GM03348 (cell line): ENCODE measurements around the gene KCTD8.
"Not testable (repeated sequence)": the region's sequence is repeated elsewhere in the genome, so short reads cannot be mapped to it uniquely, and the experiment has no call there.

ENCODE experiments used
- DNase-seq: peaks from one replicate; pipeline ENCODE4 v3.0.0; 2012; ENCODE audit warnings: low spot score

Gene KCTD8

GRCh38 chr4:44326741-44327140 is 121.9 kb downstream of the KCTD8 start:
- DNase-seq: no peak

- DNase-seq: no peak
Measured at GRCh38 chr4:44320833-44321232, 127.8 kb downstream of the KCTD8 start.

DNA sequence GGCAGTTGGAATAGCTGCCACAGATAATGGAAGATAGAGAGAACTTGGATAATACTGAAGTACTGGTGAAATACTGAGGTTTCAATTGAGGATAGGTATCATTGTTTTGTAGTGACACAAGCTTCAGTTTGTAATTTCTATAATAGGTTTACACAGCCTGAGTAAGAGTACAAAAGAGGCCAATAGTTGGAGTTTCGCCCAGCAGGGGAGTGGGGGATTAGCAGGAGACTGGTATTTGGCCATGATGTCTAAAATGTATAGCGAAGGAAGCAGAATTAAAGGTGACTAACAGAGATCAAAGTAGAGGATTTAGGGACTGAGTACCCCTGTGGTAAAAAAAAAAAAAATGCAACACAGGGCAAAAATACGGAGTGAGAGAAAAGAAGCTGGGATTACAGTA is 129.5 kb downstream of the KCTD8 start:
- no peak for DNase-seq

GRCh38 chr4:44313702-44314101 is 134.9 kb downstream of the KCTD8 start:
- DNase-seq: no peak

DNA sequence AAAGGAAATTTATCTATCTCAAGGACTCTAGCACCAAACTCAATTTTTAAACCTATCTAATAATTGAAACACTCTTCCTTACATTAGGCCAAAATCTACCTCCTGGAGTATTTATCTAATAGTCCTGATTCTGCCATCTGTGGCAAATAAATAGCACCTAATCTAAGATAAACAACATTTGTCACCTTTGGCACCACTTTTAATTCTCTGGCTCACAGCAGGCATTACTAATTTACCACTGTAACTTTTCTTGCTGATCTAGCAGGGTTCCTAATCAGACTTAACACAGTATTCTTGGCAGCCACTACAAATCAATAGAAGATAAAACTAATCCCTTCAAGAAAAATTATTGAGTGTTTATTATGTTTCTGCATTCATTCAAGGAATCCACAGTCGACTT is 161.1 kb downstream of the KCTD8 start:
- no peak for DNase-seq

- no peak for DNase-seq
Measured at GRCh38 chr4:44279469-44279868, 169.1 kb downstream of the KCTD8 start.

DNA sequence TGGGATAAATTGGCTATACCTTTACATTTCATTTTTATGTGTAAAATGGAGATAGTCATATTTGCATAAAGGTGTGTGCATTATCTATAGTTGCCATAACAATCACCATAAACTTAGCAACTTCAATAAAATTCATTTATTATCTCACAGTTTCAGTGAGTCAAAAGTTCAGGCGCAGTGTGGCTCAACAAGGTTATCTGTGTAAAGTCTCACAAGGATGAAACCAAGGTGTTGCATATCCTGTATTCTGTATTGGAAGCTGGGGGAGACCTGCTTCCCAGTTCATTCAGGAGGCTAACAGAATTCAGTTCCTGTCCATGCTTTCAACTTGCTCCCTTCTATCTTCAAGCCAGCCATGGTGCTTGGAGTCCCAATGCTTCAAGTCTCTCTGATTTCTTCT is 169.5 kb downstream of the KCTD8 start:
- DNase-seq: no peak

DNA sequence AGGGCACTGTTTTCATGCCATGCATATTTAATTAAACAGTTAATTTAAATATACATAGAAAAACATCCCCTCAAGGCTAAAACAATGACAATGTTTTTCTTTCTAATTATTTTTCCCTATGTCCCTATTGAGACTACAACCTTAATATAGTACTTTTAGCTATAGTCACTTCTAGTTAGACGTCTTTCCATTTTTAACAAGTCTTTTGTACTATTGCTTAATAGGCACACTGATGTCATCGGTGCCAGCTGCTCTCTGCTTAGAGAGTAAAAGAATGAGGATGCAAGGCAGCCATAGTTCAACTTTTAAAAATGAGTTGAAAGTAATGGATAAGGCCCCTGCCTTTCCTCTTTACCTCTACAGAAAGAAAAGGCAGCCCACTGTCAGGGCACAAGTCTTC is 191.1 kb downstream of the KCTD8 start:
- no peak for DNase-seq

DNA sequence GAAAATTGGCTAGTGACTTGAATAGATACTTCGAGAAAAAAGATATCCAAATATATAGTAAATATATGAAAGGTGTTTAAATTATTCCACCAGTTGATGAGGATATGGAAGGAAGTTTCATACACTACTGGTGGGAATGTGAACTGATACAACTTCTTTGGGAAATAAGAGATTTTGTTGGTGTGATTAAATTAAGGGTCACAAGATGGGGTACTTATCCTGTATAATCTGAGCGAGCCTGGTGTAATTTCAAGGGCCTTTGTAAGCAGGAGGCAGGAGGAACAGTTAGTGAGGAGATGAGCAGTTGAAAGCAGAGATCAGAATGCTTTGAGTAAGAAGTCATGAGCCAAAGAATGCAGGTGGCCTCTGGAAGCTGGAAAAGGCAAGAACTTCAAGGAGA is 192.2 kb downstream of the KCTD8 start:
- no peak for DNase-seq

DNA sequence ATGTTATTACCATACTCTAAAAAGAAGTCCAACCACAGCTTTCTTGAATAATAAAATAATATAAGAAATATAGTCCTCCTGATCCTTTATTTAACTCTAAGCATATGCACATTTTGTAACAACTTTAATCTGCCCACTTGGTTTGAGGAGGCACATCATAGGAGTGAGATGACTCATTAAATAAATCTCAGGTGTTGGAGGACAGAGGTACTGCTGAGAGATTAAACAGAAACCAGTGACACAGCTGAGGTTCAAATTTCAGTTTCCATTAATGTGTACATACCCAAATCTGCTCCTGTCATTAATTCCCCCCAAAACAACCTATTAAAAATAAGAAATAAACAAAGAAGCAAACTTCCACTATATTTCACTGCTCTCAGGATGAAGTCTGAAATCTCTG is 211.0 kb downstream of the KCTD8 start:
- DNase-seq: no peak

GRCh38 chr4:44235897-44236296 is 212.7 kb downstream of the KCTD8 start:
- DNase-seq: no peak

- DNase-seq: no peak
Measured at GRCh38 chr4:44232262-44232661, 216.3 kb downstream of the KCTD8 start.

GRCh38 chr4:44231006-44231405 is 217.6 kb downstream of the KCTD8 start:
- DNase-seq: no peak

DNA sequence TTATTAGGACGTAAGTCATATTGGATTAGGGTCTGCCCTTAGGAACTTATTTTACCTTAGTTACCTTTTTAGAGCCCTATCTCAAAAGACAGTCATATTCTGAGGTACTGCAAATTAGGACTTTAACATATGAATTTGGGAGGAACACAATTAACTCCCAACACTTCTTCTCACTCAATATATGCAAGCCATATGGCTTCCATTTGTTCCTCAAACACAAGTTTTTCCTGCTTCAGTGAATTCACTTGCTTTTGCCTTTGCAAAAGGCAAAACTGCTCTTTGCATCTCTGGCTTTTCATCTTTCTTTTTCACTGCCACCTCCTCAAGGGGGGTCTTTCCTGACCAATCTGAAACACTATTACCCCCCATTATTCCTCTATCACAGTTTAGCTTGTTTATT is 220.3 kb downstream of the KCTD8 start:
- no peak for DNase-seq

DNA sequence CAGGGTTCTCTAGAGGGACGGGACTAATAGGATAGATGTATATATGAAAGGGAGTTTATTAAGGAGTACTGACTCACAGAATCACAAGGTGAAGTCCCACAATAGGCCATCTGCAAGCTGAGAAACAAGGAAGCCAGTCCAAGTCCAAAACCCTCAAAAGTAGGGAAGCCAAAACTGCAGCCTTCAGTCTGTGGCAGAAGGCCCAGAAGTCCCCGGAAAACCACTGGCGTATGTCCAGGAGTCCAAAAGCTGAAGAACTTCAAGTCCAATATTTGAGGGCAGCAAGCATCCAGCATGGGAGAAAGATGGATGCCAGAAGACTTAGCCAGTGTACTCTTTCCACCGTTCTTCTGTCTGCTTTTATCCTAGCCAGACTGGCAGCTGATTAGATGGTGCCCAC is 227.2 kb downstream of the KCTD8 start:
- DNase-seq: no peak

- no peak for DNase-seq
Measured at GRCh38 chr4:44210750-44211149, 237.9 kb downstream of the KCTD8 start.

DNA sequence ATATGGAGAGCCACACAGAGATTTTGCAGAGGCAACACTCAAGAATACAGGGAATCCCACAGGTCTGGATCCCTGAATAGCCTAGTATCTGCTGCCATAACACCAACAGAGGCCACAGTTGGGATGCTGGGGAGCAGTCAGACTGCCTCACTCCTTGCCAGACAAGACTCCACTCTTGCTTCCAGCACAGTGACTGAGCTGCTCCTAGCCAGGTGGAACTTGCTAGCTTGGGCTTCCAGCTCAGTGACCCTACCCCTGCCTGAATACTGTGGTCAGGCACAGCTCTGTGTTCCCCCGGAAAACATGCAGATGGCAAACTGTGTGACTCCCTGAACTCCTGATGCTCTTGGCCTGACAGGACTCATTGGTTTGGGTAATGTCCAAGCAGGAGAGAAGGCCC is 251.8 kb downstream of the KCTD8 start:
- DNase-seq: no peak

GRCh38 chr4:44194365-44194764 is 254.2 kb downstream of the KCTD8 start:
- no peak for DNase-seq

DNA sequence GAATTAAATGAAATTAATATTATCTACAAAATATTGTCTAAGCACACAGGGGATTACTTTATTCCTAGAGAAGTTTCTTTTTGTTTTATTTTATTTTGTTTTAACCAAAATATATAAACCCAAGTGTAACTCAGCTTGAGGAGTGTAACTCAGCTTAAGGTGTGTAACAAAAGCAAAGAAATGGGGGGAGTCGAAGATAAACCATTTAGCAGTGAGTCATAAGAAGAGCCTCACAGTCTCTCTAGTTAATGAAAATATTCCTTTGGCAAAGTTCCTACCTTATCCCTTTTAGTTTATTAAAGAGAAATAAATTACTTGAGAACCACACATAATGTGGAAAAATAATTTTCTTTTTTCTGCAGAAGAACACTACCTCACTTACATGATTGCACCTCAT is 261.8 kb downstream of the KCTD8 start:
- DNase-seq: no peak

DNA sequence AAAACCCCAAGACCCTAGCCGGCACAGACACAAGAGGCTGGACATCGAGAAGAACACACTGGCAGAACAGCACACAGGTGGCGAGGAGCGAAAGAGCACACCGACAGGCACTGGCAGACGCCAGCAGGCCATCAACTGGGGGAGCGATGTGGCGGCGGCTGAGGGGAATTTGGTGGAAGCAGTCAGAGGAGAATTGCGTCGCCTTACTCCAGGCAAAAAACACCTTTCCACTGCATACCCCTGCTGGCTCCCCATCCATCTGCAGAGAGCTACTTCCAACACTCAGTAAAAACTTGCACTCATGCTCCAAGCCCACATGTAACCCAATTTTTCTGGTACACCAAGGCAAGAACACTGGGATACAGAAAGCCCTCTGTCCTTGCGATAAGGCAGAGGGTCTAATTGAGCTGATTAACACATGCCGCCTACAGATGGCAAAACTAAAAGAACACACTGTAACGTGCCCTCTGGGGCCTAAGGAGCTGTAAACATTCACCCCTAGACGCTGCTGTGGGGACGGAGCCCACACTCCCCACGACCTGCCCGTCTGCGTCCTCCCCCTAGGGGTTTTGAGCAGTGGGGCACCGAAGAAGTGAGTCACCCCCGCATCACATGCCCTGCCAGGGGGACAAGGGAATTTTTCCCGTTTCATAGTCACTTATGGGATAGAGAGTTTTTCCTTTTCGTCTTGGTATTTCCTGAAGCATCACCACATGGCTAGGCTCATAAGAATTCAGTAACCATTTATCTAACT is 262.3 kb downstream of the KCTD8 start:
- DNase-seq: no peak

DNA sequence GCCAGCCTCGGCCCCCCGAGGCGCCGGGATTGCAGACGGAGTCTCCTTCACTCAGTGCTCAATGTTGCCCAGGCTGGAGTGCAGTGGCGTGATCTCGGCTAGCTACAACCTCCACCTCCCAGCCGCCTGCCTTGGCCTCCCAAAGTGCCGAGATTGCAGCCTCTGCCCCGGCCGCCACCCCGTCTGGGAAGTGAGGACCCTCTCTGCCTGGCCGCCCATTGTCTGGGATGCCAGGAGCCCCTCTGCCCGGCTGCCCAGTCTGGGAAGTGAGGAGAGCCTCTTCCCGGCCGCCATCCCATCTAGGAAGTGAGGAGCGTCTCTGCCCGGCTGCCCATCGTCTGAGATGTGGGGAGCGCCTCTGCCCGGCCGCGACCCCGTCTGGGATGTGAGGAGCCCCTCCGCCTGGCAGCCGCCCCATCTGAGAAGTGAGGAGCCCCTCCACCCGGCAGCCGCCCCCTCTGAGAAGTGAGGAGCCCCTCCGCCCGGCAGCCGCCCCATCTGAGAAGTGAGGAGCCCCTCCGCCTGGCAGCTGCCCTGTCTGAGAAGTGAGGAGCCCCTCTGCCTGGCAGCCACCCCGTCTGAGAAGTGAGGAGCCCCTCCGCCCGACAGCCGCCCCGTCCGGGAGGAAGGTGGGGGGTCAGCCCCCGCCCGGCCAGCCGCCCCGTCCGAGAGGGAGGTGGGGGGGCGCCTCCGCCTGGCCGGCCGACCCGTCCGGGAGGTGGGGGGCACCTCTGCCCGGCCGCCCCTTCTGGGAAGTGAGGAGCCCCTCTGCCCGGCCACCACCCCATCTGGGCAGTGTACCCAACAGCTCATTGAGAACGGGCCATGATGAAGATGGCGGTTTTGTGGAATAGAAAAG is 266.9 kb downstream of the KCTD8 start:
- DNase-seq: not testable (repeated sequence)

DNA sequence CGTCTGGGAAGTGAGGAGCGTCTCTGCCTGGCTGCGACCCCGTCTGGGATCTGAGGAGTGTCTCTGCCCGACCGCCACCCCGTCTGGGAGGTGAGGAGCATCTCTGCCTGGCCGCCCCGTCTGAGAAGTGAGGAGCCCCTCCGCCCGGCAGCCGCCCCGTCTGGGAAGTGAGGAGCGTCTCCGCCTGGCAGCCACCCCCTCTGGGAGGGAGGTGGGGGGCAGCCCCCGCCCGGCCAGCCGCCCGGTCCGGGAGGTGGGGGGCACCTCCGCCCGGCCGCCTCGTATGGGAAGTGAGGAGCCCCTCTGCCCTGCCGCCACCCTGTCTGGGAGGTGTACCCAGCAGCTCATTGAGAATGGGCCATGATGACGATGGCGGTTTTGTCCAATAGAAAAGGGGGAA is 280.8 kb downstream of the KCTD8 start:
- not testable (repeated sequence) for DNase-seq

GRCh38 chr4:44165938-44166337 is 282.7 kb downstream of the KCTD8 start:
- DNase-seq: no peak
